ENCODE measurements around the gene ARFGAP3. TPM values are rescaled to one million over a fixed set of nuclear protein-coding genes. Genes with fewer than 3 reads are reported as not detected.
A peak's percentile ranks its signal among the peaks of the same experiment; 100 is the strongest.

ARFGAP3 gene
- polyA plus RNA-seq, 1 experiment, result 69.4 TPM

DNA sequence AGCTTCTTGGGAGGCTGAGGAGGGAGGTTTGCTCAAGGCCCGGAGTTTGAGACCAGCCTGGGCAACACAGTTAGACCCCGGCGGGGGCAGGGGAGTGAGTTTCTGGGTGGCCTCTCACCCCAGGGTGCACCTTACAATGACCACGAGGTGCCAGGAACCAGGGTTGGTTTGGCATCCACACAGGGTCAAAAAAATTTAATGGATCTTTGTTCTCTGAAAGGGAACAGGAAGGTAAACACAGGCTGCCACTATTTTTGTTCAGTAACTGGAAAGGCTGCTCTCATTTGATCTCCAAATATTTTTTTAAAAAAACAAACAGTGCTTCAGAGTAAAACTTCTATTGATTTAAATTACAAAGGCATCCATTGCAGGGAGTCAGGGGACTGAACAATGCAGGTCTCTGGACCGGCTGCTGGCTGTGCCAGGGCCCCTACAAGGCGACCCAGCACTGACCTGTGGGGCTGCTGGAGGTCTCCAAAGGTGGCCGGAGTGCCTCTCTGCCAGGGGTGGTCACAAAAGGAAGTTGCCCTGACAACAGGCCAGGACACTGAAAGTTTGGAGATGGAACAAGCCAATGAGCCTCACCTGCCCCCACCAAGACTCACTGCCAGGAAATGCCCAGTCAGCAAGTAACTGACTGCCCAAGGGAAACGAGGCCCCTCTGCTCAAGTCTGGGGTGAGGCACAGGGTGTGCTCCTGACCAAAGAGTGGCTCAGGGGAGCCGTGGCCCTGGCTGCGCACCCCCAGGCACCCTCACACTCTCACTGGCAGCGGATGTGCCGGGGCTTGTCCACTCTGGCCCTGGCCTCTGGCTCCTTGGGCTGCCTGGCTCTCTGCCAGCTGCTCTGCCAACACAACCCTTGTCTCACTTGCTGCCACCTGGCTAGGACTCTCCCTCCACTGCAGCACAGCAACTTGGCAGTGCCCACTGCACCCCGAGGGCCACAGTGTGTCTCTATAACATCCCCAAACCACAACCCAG, 51.8 kb downstream of the ARFGAP3 start:
- ChIA-PET POLR2A (interaction anchor here (0.6 kb wide), 1 partner anchor 14 kb away, joined by 3 read pairs; no protein-coding TSS in a partner anchor), CTCF (interaction anchor here (0.8 to 3.1 kb wide), 3 partner anchors 13 to 183 kb away, joined by 3 to 12 read pairs (median 9); no protein-coding TSS in a partner anchor)
- no peak overlapping the region for H3K4me3 ChIP-seq (ENCODE audit: low read depth, low read length)
- H3K27ac ChIP-seq (ENCODE audit: low read depth, low read length), result peak overlapping the region; percentile 70
- TF ChIP-seq, protein P1, sequence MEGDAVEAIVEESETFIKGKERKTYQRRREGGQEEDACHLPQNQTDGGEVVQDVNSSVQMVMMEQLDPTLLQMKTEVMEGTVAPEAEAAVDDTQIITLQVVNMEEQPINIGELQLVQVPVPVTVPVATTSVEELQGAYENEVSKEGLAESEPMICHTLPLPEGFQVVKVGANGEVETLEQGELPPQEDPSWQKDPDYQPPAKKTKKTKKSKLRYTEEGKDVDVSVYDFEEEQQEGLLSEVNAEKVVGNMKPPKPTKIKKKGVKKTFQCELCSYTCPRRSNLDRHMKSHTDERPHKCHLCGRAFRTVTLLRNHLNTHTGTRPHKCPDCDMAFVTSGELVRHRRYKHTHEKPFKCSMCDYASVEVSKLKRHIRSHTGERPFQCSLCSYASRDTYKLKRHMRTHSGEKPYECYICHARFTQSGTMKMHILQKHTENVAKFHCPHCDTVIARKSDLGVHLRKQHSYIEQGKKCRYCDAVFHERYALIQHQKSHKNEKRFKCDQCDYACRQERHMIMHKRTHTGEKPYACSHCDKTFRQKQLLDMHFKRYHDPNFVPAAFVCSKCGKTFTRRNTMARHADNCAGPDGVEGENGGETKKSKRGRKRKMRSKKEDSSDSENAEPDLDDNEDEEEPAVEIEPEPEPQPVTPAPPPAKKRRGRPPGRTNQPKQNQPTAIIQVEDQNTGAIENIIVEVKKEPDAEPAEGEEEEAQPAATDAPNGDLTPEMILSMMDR (IDR thresholded peaks at IDR 0.05; ENCODE audit: low read depth, low read length), result no peak
- H3K27me3 ChIP-seq (ENCODE audit: control insufficient read depth, insufficient read depth, low read length), result no peaks in the 10 kb centered on the region
- no peak for DNase-seq (ENCODE audit: low read depth, low spot score)
- no peaks in the 10 kb centered on the region for H3K9me3 ChIP-seq (ENCODE audit: control insufficient read depth, insufficient read depth, low read length)

DNA sequence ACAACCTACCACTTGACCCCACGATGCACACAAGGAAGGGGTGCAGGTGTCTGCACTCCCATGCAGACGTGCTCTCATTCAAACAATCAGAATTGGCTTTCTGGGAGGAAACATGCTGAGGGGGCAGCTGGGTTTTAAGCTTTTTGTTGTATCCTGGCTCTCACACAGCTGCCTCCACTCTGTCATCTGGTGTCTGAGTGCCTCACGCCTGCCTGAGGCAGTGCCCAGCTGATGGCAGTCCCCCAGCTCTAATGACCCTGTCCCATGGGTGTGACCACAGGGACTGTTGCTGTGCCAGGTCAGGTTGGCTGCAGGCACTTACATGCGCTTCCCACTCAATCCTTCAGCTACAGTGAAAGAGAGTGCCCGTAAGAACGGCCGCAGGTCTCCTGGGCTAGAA, 53.7 kb downstream of the ARFGAP3 start:
- Histone ChIP-seq H3K27ac (ENCODE audit: low read depth, low read length) (no peak overlapping the region), H3K9me3 (ENCODE audit: control insufficient read depth, insufficient read depth, low read length) (no peaks in the 10 kb centered on the region), H3K4me3 (ENCODE audit: low read depth, low read length) (no peak overlapping the region), H3K27me3 (ENCODE audit: control insufficient read depth, insufficient read depth, low read length) (no peaks in the 10 kb centered on the region)
- CTCF ChIA-PET, result interaction anchor here (1.0 to 3.1 kb wide), 2 partner anchors 17 to 24 kb away, joined by 3 to 12 read pairs; no protein-coding TSS in a partner anchor
- POLR2A ChIA-PET, result interaction anchor here (0.7 kb wide), 1 partner anchor 188 kb away, joined by 5 read pairs; the partner anchor contains the start of gene POLDIP3
- no peak for DNase-seq (ENCODE audit: low read depth, low spot score)
- TF ChIP-seq, protein P1 (IDR thresholded peaks at IDR 0.05; ENCODE audit: low read depth, low read length), result no peak

DNA sequence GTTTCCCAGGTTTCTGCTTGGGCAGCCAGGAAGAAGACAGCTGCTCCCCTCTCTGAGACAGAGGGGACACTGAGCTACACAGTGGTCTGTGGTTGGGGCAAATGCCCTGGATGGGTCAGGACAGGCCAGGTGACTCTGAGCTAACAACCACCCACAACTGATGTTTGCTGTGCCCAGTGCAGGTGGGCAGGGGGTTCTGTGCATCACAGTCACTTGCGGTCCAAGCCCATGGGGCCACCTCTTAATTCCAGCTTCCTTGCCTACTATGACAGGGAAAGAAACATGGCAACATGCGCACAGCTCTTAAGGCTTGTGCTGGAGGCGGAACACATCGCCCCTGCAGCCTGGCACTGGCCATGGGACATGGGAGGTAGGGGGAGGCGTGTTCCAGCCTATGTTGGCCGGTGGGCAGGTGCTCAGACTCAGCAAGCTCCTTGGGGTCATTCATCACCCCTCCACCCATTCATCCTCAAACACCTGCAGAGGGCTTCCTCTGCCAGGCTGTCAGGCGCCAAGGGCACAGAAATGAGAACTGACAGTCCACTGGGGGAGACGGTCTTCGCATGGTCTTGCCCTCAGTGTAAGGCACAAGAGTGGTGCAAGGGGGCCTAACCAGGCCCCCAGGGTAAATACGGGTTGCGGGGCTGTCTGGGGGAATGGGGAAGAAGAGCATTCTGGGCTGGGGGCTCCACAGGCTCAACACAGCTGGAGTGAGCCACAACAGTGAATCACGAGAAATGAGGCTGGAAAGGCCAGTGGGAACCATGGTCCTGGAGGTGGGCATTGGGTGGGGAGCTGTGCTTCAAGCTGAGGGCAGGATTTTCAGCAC, 55.6 kb downstream of the ARFGAP3 start:
- TF ChIP-seq, protein P1 (IDR thresholded peaks at IDR 0.05; ENCODE audit: low read depth, low read length), result no peak
- CTCF ChIA-PET, result interaction anchor here (1.0 to 1.6 kb wide), 2 partner anchors 18 to 21 kb away, joined by 4 to 5 read pairs; no protein-coding TSS in a partner anchor
- H3K9me3 ChIP-seq (ENCODE audit: control insufficient read depth, insufficient read depth, low read length), result no peaks in the 10 kb centered on the region
- POLR2A ChIA-PET, result interaction anchor here (0.6 kb wide), 2 partner anchors 53 to 325 kb away, joined by 3 to 7 read pairs; no protein-coding TSS in a partner anchor
- H3K27ac ChIP-seq (ENCODE audit: low read depth, low read length), result no peak overlapping the region
- no peak overlapping the region for H3K4me3 ChIP-seq (ENCODE audit: low read depth, low read length)
- H3K27me3 ChIP-seq (ENCODE audit: control insufficient read depth, insufficient read depth, low read length), result no peaks in the 10 kb centered on the region
- DNase-seq (ENCODE audit: low read depth, low spot score), result no peak

DNA sequence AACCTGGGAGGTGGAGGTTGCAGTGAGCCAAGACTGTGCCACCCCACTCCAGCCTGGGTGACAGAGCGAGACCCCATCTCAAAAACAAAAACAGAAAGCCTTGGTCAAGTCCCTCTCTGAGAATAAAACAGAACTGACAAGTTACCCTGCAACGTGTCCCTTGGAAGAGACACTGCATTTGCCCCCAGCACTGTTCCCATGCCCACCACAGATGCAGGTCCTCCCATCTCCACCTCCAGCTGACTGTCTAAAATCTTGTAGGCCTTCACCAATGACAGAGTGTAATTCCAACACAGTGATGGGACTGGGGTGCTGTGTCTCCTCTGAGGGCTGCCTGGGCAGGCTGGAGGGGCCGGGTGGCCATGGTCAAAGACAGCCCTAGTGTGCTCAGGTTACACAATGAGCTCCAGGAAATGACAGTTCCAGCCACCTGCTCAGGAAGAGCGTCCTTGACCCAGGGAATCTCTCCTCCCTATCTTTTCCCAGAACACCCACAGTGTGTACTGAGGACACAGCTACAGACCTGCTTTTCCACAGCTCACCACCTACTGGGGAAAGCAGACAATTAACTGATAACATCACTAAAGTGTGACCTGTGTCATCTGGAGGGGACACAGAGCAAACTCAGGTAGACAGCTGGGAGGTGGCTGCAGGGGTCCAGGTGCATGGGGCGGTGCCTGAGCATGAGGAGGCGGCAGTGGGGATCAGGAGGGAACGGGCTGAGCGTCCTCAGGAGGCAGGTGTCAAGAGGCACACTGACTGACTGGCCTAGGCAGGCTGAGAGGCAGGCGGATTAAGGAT, 56.4 kb downstream of the ARFGAP3 start:
- Histone ChIP-seq H3K27ac (ENCODE audit: low read depth, low read length) (no peak overlapping the region), H3K9me3 (ENCODE audit: control insufficient read depth, insufficient read depth, low read length) (no peaks in the 10 kb centered on the region), H3K4me3 (ENCODE audit: low read depth, low read length) (no peak overlapping the region), H3K27me3 (ENCODE audit: control insufficient read depth, insufficient read depth, low read length) (no peaks in the 10 kb centered on the region)
- no peak for DNase-seq (ENCODE audit: low read depth, low spot score)
- TF ChIP-seq, protein P1 (IDR thresholded peaks at IDR 0.05; ENCODE audit: low read depth, low read length), result no peak
- CTCF ChIA-PET, result interaction anchor here (1.0 to 1.6 kb wide), 2 partner anchors 19 to 20 kb away, joined by 4 to 5 read pairs; no protein-coding TSS in a partner anchor
- POLR2A ChIA-PET, result interaction anchor here (0.6 kb wide), 1 partner anchor 326 kb away, joined by 3 read pairs; no protein-coding TSS in a partner anchor
